ENCODE results near the gene ADAT1. TPM values are rescaled to one million over a fixed set of nuclear protein-coding genes. Genes with fewer than 3 reads are reported as not detected.
A peak's percentile ranks its signal among the peaks of the same experiment; 100 is the strongest.

The ADAT1 gene
- total and polyA plus RNA-seq, 2 of the 13 experiments (the other 11 are each of a cell fraction or from before 2014, with no cell fraction given): 18.4 to 40.8 TPM

GRCh38 chr16:75555213-75555706 lies 67.8 kb downstream of the ADAT1 start (continued):
- TF ChIP-seq SNAPC2 (CRISPR knock-in tag; IDR thresholded peaks at IDR 0.05) (no peak), NR2F1 (CRISPR knock-in tag; IDR thresholded peaks at IDR 0.05) (0 out of 4 replicates have a peak, but pooled peaks of 1 of the 2 experiments have one; percentile 19), ZFP37 (CRISPR knock-in tag; IDR thresholded peaks at IDR 0.05; ENCODE audit: borderline replicate concordance) (no peak), ZNF790 (CRISPR knock-in tag; IDR thresholded peaks at IDR 0.05; ENCODE audit: borderline replicate concordance) (peak; percentile 49; the same call in 1 of the 2 replicates), HMGXB4 (CRISPR knock-in tag; IDR thresholded peaks at IDR 0.05; ENCODE audit: borderline replicate concordance in 1 of 2, low read depth in 1 of 2) (peak in 1 of 2 experiments; percentile 16; a peak in 1 of 4 replicates), ZMYM2 (CRISPR knock-in tag; IDR thresholded peaks at IDR 0.05) (0 out of 2 replicates have a peak, but pooled peaks have one; percentile 9), YY1 (IDR thresholded peaks at IDR 0.05; ENCODE audit: insufficient read depth, insufficient replicate concordance, low read depth, low read length) (peak; percentile 24), KDM5A (IDR thresholded peaks at IDR 0.05; ENCODE audit: borderline replicate concordance, low read length) (peak; percentile 69; the same call in 1 of the 2 replicates), ZNF619 (CRISPR knock-in tag; IDR thresholded peaks at IDR 0.05) (no peak), SIN3A (IDR thresholded peaks at IDR 0.05; ENCODE audit: borderline replicate concordance, low read depth, low read length) (0 out of 2 replicates have a peak, but pooled peaks have one; percentile 60), POLR2AphosphoS2 (IDR thresholded peaks at IDR 0.05; ENCODE audit: low read depth, low read length) (no peak), FOSL2 (CRISPR knock-in tag; IDR thresholded peaks at IDR 0.05) (0 out of 2 replicates have a peak, but pooled peaks have one; percentile 21), ZNF709 (CRISPR knock-in tag; IDR thresholded peaks at IDR 0.05) (no peak), ZNF556 (CRISPR knock-in tag; IDR thresholded peaks at IDR 0.05; ENCODE audit: borderline replicate concordance) (no peak), FOXK1 (CRISPR knock-in tag; IDR thresholded peaks at IDR 0.05; ENCODE audit: borderline replicate concordance, low read depth) (peak; percentile 43; the same call in 1 of the 2 replicates), CHD4 (IDR thresholded peaks at IDR 0.05; ENCODE audit: borderline replicate concordance, low read length) (no peak), CHCHD3 (CRISPR knock-in tag; IDR thresholded peaks at IDR 0.05) (no peak), ZNF275 (CRISPR knock-in tag; IDR thresholded peaks at IDR 0.05; ENCODE audit: borderline replicate concordance) (no peak), CENPBD1 (CRISPR knock-in tag; IDR thresholded peaks at IDR 0.05; ENCODE audit: borderline replicate concordance, low read depth) (no peak), TBP (CRISPR knock-in tag; IDR thresholded peaks at IDR 0.05) (no peak), ZBTB3 (CRISPR knock-in tag; IDR thresholded peaks at IDR 0.05; ENCODE audit: borderline replicate concordance, low read depth) (0 out of 2 replicates have a peak, but pooled peaks have one; percentile 30), ZBTB37 (CRISPR knock-in tag; IDR thresholded peaks at IDR 0.05) (no peak), ZNF446 (CRISPR knock-in tag; IDR thresholded peaks at IDR 0.05) (no peak), PCBP2 (optimal IDR thresholded peaks at IDR 0.05; ENCODE audit: low read depth, low read length, poor library complexity, severe bottlenecking) (no peak), ZNF781 (CRISPR knock-in tag; IDR thresholded peaks at IDR 0.05; ENCODE audit: borderline replicate concordance, not compliant biosample characterization) (peak; percentile 36)
